NCI-H1436 treated with DMSO at 0.1 percent for 48 hours (cell line): Measurements from ENCODE around the gene GRID1.
A peak's percentile ranks its signal among the peaks of the same experiment; 100 is the strongest.
"Not testable (repeated sequence)": the region's sequence is repeated elsewhere in the genome, so short reads cannot be mapped to it uniquely, and the experiment has no call there.

Experiments
- DNase-seq: peaks from one replicate; lab custom pipeline; 2025; lab: John Stamatoyannopoulos, UW

GRID1 gene

DNA sequence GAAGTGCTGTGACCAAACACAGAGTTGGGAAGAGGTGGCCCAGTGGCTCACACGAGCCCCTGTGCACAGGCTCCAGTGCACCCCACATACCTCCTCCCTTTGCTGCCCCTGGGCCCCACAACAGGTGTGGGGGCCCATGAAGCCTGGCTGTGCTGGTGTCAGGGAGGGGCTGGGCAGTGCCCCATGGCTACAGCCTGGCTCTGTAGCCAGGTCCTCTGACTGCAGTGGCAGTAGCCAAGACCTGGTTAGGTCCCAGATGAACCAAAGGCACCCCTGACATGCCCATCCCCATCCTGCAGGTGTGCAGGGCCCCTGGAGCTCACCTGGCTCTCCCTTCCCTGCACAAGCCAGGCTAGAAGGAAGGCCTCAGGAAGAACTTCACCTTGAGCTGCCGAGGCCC is 176.3 kb downstream of the GRID1 start:
- DNase-seq: no peak

DNA sequence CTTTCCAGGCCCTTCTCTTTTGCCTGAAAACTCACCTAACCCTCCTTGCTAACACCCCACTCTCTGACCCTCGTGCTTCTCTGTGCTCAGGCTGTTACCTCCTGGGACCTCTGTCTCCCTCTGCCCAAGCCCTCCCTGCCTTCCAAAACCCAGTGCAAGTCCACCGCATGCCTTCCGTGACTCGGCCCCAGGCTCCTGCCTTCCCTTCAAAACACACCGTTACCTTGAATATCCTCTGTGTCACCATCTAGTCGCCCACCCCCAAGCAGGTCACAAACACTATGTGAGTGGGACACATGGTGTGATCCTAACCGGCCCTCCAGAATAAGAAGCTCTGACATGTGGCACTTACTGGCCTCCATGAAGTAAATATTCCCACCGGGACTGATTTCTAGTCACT is 176.7 kb downstream of the GRID1 start:
- no peak for DNase-seq

DNA sequence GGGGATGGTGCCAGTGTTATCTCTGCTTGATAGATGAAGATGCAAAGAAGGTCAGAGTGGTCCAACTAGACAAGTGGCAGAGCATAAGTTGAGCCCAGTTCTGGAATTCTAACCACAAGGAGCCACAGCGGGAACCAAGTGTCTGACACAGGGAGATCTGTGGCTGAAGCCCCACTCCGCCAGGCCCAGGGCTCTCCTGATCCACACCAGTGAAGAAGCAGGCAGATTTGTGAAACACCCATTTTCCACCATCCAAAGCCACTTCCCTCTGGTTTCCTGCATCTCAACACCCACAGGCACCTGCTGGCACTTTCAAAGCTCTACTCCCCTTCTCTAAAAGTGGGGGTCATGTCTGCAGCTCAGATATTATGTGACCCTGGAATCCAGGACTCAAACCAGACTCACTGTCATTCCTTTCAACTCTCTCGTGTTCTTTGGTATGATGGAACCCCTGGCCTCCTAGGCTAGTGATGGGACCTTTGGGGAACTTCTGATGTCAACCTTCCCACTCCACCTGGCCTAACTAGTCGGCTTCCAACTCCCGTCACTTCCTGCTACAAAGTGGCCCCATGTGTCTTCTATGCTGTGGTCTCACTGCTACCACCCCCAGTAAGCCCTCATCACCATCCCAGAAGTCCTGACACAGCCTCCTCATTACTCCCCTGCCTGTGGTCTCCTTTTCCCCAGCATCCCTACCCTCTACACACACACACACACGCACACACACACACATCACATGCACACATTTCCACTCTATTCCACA is 177.6 kb downstream of the GRID1 start:
- DNase-seq: no peak

DNA sequence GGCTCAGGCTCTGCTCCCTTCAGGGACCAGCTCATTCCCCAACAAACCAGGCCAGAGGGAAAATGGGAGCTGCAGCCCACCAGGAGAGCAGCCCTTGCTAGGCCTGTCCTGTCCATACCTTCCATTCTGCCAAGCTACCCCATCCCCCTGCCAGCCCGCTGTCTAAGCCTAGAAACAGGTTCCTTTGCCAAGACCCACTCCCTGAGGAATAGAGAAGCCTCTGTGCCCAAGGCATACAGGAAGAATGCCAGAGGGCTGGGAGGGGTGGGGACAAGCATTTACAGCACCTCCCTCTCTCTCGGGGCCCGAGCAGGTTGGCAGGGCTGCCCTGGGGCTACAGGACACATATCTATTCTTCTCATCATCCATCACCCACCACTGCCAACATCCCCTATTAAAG is 178.3 kb downstream of the GRID1 start:
- no peak for DNase-seq

DNA sequence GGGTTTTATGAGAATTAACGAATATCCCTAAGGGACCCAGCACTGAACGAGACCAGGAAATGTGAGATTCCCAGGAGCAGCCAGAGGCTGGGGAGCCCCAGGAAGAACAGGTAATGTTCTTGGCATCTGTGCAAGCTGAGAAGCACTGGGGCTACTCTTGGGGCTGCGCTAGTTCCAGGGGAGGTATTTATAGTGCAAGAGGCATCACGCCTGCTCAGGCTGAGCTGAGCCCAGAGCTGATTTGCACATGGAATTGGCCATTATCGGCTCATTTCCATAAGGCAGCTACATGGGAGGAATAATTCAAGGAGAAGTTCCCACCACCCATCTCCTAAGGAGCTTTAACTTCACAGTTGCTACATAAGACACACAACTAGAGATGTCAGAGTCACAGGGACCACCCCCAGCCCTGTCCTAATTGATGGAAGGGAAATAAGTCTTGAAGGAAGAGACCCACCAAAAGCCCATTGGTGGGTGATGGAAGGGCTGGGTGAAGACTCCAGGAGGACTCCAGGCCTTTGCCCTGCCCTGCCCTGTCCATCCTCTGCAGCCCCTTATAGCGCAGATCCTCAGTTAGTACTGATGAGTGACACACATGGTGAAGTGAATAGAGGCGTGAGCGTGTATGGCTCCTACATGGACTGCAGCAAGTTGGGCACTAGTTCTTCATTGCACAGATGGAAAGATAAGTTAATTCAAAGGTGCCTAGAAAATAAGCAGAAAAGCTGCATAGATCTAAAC is 178.9 kb downstream of the GRID1 start:
- no peak for DNase-seq

DNA sequence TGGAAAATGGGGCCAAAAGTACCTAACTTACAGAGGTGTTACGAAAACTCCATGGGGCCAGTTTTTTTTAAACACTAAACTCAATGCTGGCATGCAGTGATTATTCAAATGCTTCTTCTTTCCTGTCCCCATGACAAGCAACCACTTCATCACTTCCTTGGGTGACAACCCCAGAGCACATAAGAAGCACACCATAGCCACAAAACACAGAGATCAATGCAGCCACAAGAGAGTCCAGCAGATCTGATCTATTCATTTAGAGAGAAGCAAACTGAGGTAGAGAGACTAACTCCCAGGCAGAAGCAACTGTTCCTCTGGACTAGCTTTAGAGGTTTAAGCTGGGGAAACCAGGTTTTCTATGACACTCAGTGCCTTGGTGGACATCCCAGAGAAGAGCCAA is 180.0 kb downstream of the GRID1 start:
- no peak for DNase-seq

DNA sequence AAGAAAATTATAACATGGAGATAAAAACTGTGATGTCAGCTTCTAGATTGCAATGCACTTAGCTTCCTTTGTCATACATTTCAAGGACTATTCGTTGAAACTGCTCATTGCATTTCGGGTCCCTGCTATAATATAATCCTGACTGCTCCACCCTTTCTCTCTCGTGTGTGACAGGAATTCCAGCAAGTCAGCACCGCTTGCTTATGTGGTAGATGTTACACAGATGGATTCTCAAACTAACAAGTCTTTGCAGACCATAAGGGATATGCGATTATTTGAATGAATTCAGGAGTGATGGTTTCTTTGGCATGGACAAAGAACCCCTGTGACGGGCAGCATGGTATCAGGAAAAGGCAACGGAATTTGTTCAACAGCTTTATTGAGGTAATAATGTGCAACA is 184.0 kb downstream of the GRID1 start:
- DNase-seq: no peak

DNA sequence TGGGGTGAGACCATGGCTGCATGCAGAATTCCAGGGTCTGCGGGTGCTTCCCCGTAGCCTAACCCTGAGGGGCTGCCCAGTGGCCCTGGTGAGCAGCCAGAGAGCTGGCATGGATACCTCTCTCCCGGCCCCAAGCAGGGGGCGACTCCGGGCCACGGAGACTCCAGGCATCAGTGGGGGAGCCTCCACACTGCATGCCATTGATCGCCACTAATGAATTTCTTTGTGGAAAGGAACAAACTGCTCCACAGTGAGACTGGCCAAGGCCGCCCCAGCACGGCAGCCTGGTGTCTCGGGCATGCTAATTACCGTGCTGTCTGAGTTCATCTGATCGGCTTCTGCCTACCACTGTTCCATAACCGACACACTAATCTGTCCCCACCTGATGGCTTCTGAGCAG is 184.4 kb downstream of the GRID1 start:
- no peak for DNase-seq

DNA sequence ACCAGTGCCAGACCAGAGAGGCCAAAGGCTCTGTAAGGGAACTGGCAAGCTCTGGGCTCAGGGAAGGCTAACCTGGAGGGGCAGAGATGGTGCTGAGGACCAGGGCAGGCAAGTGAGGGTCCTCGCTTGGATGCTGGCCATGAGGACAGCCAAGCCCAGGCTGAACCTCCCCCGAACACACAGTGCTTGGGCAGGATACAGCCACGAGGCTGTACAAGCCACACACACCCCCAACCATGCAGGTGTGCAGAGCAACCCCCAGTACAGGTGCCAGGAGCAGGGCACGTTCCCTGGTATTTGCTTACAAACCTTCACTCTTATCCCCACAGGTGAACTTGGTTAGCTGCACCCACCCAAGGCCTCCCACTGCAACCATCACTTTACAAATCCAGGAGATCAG is 185.7 kb downstream of the GRID1 start:
- DNase-seq: no peak

DNA sequence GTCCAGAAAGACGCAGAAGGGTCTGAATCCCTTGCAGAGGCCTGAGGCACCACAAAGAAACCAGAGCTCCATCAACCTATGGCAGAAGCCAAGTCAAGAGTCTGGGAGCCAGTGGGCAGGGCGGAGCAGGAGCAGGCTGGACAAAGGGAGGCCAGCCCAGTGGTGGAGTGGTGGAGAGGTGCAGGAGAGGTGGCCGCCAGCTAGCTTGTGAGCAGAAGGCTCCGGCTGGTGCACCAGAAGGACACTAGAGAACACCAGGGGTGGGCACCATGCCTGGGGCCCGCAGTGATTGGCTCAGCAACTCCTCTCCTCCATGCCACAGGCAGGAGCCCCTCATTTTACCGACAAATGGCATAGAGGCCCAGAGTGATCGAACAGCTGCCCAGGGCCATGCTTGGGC is 186.6 kb downstream of the GRID1 start:
- DNase-seq: no peak

DNA sequence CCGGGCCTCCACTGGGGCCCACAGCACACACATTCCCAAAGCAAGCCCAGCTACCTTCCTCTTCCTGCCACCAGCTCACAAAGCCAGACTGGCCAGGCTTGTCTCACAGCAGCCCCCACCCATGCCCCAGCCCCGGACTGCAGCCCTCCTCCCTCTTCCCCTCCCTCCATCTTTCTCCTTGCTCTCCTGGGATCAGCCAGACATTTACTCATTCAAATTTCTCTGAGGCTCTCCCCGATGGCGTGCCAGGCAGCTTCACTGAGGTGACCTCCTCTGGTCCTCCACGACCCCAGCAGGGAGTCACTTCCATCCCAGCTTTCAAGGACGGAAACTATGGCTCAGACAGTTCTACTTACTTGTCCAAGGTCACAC is 187.5 kb downstream of the GRID1 start:
- no peak for DNase-seq

DNA sequence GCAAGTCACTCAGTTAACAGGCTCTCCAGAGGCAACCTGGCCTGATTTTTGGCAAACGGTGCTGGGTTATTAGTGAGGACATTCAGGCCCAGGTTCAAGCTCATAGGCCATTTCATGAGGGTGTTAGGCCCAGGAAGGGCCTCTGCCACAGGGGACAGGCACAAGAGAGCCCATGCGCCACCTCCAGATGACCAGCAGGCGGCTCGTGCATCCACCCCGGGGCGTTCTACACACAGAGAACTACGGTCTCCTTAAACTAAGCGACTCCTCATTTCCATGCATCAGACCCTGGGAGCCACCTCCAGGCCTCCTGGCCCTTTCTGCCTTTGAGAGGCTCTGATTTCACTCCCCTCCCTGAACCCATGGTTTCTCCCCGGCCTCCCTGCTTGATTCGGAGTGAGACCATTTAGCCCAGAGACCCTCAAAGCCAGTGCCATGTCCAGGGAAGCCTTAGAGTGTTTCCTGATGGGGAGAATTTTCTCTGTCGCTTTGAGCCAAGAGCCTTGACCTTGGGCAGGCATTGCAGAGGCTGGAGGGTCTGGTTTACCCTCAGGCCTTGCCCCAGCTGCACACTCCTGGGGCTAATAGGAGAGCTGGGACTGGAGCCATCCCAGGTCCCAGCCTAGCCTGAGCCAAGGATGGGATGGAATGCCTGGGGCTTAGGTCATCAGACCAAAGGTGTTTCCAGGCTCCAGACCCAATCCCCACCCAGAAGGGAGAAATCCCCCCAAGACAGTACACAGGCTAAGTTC is 188.0 kb downstream of the GRID1 start:
- DNase-seq: no peak

DNA sequence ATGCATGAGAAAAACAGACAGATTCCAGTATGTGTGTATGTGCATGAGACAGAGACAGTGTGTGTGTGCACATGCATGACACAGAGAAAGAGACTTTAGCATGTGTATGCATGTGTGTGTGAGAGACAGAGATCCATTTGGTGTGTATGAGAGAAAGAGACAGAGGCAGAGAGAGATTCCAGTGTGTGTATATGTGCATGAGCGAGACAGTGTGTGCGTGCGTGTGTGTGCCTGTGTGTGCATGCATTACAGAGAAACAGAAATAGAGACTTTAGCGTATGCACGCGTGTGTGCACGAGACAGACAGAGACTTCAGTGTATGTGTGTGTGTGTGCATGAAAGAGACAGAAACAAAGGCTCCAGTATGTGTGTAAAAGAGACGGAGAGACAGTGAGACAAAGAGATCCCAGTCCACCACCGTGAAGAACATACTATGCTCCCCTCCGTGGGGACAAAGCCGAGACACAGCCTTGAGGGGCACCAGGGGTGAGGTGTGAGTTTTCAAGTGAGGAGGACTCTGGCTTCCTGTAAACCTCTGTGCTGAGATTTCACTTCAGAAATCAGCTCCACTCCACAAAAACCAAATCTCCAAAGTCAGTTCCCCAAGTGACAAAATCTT is 188.9 kb downstream of the GRID1 start:
- DNase-seq: no peak

DNA sequence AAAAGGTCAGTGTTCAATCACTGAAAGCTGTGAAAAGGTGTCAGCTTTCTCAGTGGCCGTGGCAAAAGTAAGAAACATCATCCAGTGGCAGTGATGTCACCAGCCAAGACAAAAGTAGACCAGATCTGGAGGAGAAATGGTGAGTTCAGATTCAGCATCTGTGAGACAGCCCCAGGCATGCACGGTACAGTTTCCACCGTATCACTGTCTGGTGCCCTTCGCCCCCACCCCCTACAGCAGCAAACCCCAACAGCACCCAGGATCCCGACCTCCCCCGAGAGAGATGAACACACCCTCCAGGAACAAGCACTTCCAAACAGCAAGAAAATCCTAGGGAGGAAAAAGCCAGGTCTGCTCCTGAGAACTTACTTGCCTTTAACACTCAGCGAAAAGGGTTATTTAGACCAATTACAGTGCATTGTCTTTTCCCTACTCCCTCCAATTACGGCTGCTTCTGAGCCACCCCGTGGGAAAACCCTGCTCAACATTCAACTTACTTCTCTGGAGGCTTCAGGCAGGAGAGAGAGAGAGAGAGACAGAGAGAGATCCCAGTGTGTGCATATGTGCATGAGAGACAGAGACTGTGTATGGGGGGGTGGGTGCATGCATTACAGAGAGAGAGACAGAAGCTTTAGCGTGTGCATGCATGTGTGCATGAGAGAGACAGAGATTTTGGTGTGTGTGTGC is 189.6 kb downstream of the GRID1 start:
- DNase-seq: peak; percentile 32

DNA sequence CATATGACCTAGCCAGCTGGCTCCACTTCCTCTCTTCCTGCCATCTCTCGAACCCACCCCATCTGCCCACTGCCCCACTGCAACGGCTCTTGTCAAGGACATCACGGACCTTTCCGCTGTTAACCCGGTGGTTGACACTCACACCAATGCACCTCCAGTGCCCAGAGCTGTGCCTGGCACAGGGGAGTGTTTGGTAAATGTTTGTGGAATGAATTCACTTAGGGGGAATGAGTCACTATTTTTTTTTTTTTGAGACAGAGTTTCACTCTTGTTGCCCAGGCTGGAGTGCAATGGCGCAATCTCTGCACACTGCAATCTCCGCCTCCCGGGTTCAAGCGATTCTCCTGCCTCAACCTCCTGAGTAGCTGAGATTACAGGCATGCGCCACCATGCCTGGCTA is 191.1 kb downstream of the GRID1 start:
- not testable (repeated sequence) for DNase-seq

DNA sequence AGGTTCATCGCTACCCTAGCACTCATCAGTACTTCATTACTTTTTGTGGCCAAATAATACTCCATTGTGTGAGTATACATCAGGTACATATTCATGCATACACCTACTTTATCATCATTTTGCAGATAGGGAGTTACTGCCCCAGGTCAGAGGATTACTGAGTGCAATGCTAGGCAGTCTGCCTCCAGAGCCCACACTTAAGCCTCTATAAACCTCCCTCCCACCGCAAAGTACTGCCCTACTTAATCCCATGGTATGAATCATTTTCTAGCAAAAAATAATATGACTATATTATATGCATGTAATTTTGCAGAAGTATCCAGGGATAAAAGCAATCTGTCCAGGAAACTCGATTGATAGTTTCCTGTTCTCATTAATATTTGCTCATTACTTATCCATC is 194.3 kb downstream of the GRID1 start:
- DNase-seq: no peak

DNA sequence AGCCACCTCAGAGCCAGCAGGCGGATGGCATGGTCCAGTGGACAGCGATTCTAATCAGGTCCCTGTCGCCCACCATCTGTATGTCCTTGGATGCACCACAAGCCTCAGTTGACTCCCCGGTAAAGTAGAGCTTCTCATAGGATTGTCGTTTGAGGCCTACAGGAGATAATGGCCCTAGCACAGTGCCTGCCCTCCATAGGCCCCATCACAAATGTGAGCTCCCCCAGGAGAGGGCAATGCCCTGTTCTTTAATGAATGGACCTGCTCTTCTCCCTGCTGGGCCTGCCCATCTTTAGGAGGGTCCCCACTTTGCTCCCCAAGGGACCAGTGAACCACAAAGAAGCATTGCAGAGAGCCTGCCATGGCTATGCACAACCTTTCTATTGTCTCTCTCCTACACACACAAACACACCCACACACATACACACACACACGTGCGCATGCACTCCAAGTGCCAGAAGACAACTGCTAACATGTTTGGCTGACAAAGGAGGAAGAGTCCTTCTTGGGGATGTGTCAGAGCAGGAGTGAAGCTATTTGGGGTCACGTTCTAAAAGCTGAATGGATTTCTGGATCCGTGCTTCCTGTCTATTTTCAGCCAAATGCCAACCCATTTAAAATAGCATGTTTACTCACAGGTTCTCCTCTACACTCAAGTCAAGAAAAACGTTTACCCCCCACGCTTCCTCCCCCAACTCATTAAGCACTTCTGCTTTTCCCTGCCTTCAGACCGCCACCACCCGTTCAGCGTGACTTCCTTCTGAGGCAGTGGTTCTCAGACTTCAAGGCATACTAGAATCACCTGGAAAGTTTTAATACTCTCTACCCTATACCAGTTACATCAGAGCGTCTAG is 196.1 kb downstream of the GRID1 start:
- no peak for DNase-seq

DNA sequence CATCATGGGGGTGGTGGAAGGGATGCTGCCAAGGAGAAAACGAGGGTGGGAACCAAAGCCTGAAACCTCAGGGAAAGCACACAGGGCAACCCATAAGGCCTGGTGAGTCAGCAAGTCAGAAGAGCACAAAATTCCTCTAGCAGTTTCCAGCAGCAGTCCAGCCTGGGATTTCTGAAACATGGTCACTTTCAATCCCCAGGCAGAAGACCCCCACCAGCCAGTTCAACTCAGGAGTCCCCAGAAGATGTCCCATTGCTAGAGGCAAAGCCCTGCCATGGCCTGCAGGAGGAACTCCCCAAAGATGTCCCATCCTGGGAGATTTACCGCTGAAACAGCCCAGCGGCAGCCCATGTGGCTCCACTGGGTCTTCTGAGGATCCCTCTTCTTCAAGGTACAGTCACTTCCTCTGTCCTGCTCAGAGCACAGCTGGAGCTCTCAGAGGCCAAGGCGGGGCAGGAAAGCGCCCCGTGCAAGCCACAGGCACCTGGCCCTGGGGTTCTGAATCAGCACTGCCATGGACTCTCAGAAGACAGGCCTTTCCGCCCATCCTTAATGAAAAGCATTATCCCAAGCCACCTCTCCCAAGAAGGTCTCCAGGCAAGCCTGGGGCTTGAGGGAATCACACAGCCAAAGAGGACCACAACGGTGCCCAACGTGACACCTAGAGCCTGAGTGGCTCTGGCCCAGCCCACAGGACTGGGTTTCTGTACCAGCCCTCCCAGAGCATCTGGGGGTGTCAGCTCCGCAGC is 196.9 kb downstream of the GRID1 start:
- DNase-seq: no peak

DNA sequence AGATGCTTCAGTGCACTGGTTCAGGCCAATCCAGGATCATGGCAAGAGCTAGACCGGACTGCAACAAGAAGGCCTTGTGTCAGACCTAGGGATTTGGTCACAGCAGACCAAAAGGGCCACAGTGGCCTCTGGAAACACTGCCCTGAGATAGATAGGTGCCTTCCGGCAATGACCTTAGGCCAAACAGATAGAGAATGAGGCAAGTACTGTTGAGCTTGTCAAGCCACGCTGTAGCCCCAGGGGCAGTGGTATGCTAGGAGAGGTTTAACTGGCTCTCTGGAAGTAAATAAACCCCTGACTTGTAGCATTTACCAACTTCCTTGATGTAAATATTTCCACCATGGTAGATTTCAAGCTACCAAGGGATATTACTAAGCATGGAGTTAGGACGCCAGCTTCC is 197.5 kb downstream of the GRID1 start:
- no peak for DNase-seq

DNA sequence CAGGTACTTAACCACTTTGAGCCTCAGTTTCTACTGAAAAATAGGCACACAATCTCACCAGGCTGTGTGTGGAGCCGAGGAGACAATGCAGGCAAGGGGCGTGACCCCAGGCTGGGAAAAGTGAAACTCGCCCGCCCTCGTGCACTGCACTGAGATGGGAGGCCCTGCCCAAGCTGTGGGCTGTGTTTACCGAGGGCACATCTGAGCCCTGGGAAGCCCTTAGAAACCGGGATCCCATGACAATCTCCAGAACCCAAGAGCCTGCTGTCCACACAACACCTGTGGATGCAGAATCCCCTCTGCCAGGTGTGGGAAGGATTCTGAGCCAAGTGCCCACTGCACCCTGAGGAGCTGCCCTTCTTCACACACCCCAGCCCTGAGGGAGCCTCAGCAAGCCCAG is 198.3 kb downstream of the GRID1 start:
- no peak for DNase-seq
